Transverse colon (tissue), 4 donors: ENCODE measurements around the gene MYADML2.

Source experiments
- CTCF ChIP-seq, 5 experiments: fragments of 200-600 bp in 3 of 5; fragments of 450-650 bp in 2 of 5; sonication (generic) in 3 of 5; IDR thresholded peaks; 1 replicate in 2 of 5; 2 replicates in 3 of 5; pipeline ENCODE4 v1.5.1; 2016 to 2017; ENCODE audit warnings: antibody characterized with exemption in 5 of 5, inconsistent platforms in 3 of 5, mild to moderate bottlenecking in 2 of 5, moderate library complexity in 1 of 5
- POLR2AphosphoS5 ChIP-seq, 3 donors: sonication (generic); formaldehyde crosslinking; IDR thresholded peaks; one replicate each; pipeline ENCODE4 v1.6.1; 2016; ENCODE audit warnings: antibody characterized with exemption in 3 of 3

GRCh38 chr17:81902653-81903414 lies 44.2 kb downstream of the MYADML2 start:
- no peak for TF ChIP-seq CTCF (IDR thresholded peaks at IDR 0.05)
- no peak for TF ChIP-seq POLR2AphosphoS5 (IDR thresholded peaks at IDR 0.05)
